ENCODE results near the gene ZNF492.

- TF ChIP-seq CTCF (IDR thresholded peaks at IDR 0.05; ENCODE audit: extremely low read depth in 1 of 2, insufficient read depth in 1 of 2, low read depth in 1 of 2, low read length in 2 of 2) (no peak), EZH2 (IDR thresholded peaks at IDR 0.05; ENCODE audit: borderline replicate concordance, low read depth, low read length, severe bottlenecking) (no peak), POLR2A (IDR thresholded peaks at IDR 0.05; ENCODE audit: low read depth, low read length) (no peak), POLR2AphosphoS5 (IDR thresholded peaks at IDR 0.05; ENCODE audit: insufficient read depth, low read depth, low read length) (no peak), JUN (IDR thresholded peaks at IDR 0.05; ENCODE audit: borderline replicate concordance, insufficient read depth, insufficient read length, low read depth) (no peak)
Measured at GRCh38 chr19:22617614-22618320, 16.4 kb upstream of the ZNF492 start.
